ENCODE results near the gene AHSG.
"Not testable (repeated sequence)": the region's sequence is repeated elsewhere in the genome, so short reads cannot be mapped to it uniquely, and the experiment has no call there.

AHSG gene

DNA sequence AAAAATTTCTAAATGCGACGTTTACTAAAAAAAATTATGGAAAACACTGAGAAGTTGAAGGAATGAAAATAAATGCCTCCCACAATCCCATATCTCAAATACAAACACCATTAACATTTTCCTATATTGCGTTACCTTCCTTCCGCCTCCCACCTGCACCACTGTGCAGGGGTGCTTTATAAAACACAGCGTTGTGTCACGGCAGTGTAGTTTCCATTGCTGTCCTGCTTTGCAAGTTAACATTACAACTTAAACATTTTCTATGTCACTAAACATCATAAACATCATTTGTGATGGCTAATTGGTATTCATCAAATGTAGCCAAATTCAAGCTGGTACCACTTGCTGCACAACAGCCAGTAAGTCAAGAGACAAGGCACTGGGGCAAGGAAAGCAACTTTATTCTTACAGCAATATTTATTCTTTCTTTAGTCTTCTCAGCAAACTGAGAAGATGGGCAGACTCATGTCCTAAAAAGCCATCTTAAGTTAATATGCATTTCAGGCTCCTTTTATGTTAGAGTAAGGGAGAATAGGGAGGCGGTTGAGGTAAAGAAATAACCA, 15.1 kb downstream of the AHSG start:
- TF ChIP-seq CTCF (IDR thresholded peaks at IDR 0.05; ENCODE audit: low read depth, low read length), result no peak

GRCh38 chr3:186628756-186629155, 15.9 kb downstream of the AHSG start:
- Histone ChIP-seq H3K36me3 (no peaks in the 10 kb centered on the region), H3K9me3 (ENCODE audit: severe bottlenecking) (no peaks in the 10 kb centered on the region), H3K4me3 (ENCODE audit: low read depth, low read length) (no peak overlapping the region), H3K27ac (no peak overlapping the region), H3K27me3 (ENCODE audit: insufficient read depth, low read depth, severe bottlenecking) (peaks cover 6% of the 10 kb centered on the region)
- TF ChIP-seq CTCF (IDR thresholded peaks at IDR 0.05; ENCODE audit: low read depth, low read length), result no peak
- no peak for DNase-seq

More for the DNA sequence above, 15.1 kb downstream of the AHSG start:
- Histone ChIP-seq H3K36me3 (no peaks in the 10 kb centered on the region), H3K4me3 (ENCODE audit: low read depth, low read length) (no peak overlapping the region), H3K9me3 (ENCODE audit: severe bottlenecking) (no peaks in the 10 kb centered on the region), H3K27me3 (ENCODE audit: insufficient read depth, low read depth, severe bottlenecking) (peaks cover 6% of the 10 kb centered on the region), H3K27ac (no peak overlapping the region)
- DNase-seq, result no peak

- Histone ChIP-seq H3K27me3 (ENCODE audit: insufficient read depth, low read depth, severe bottlenecking) (peaks cover 6% of the 10 kb centered on the region), H3K9me3 (ENCODE audit: severe bottlenecking) (no peaks in the 10 kb centered on the region), H3K36me3 (no peaks in the 10 kb centered on the region), H3K27ac (no peak overlapping the region), H3K4me3 (ENCODE audit: low read depth, low read length) (no peak overlapping the region)
- TF ChIP-seq CTCF (IDR thresholded peaks at IDR 0.05; ENCODE audit: low read depth, low read length), result no peak
- DNase-seq, result no peak
Measured at GRCh38 chr3:186630950-186631641, 18.2 kb downstream of the AHSG start.

- no peaks in the 10 kb centered on the region for H3K36me3 ChIP-seq
- H3K27ac ChIP-seq, result no peak overlapping the region
- no peak for DNase-seq
- TF ChIP-seq CTCF (IDR thresholded peaks at IDR 0.05; ENCODE audit: low read depth, low read length), result no peak
- H3K4me3 ChIP-seq (ENCODE audit: low read depth, low read length), result no peak overlapping the region
- H3K27me3 ChIP-seq (ENCODE audit: insufficient read depth, low read depth, severe bottlenecking), result peaks cover 3% of the 10 kb centered on the region
- no peaks in the 10 kb centered on the region for H3K9me3 ChIP-seq (ENCODE audit: severe bottlenecking)
Measured at GRCh38 chr3:186633481-186633880, 20.6 kb downstream of the AHSG start.

- H3K27me3 ChIP-seq (ENCODE audit: insufficient read depth, low read depth, severe bottlenecking); DNase-seq; H3K9me3 ChIP-seq (ENCODE audit: severe bottlenecking); H3K27ac ChIP-seq; H3K36me3 ChIP-seq; H3K4me3 ChIP-seq (ENCODE audit: low read depth, low read length): not testable (repeated sequence)
Measured at GRCh38 chr3:186634207-186634606, 21.3 kb downstream of the AHSG start.

- no peak for DNase-seq
- Histone ChIP-seq H3K36me3 (no peaks in the 10 kb centered on the region), H3K27ac (no peak overlapping the region), H3K9me3 (ENCODE audit: severe bottlenecking) (no peaks in the 10 kb centered on the region), H3K27me3 (ENCODE audit: insufficient read depth, low read depth, severe bottlenecking) (peaks cover 5% of the 10 kb centered on the region), H3K4me3 (ENCODE audit: low read depth, low read length) (no peak overlapping the region)
- TF ChIP-seq CTCF (IDR thresholded peaks at IDR 0.05; ENCODE audit: low read depth, low read length), result no peak
Measured at GRCh38 chr3:186635532-186635931, 22.7 kb downstream of the AHSG start.
